Activated CD8-positive, alpha-beta memory T cell treated with anti-CD3 and anti-CD28 coated beads, Interleukin-2, amount 50 U/mL, for 1 hour (primary cell): ENCODE results near the gene CMIP.
A peak's percentile ranks its signal among the peaks of the same experiment; 100 is the strongest.
"Not testable (repeated sequence)": the region's sequence is repeated elsewhere in the genome, so short reads cannot be mapped to it uniquely, and the experiment has no call there.

Source experiments
- DNase-seq: peaks from one replicate; pipeline ENCODE4 v3.0.0-alpha.2; 2020; ENCODE audit errors: extremely low read depth

Gene CMIP

GRCh38 chr16:81444448-81445121, at the start of gene CMIP:
TSS of gene CMIP (plus strand) at chr16:81444808.
- DNase-seq, result peak; percentile 35

DNA sequence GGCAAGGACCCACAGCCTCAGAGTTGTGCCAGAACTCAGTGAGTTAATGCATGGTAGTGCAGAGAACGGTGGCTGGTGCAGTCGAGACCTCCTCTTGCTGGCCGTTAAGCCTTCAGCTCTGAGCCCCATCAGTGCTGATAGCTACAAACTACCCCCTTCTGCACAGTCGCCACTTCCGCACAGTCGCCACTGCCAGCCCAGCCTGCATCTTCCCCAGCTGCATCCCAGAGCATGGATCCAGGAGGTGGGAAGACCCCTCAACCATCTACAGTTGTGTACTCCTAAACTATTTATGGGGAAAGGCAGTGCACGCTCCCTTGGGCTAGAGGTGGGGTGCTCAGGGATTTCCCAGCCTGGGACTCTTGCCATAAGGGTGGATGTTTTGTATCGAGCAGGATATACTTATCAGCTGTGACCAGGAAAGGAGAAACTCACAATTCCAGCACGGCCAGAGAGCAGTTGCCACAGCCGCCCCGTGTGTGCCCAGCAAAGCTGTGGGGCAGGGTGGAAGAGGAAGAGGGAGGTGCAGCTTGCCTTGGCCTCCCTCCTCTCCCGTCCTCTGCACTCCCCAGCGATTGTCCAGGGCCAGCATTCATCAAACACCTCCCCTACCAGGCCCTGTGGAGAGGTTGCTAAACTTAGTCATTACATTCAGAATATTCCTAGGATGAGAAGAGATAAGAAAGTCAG, 49.5 kb upstream of the CMIP start:
- DNase-seq, result no peak

- DNase-seq, result no peak
Measured at GRCh38 chr16:81397058-81397878, 47.3 kb upstream of the CMIP start.

GRCh38 chr16:81397879-81398520, 46.6 kb upstream of the CMIP start:
- DNase-seq, result no peak

GRCh38 chr16:81399909-81400308, 44.7 kb upstream of the CMIP start:
- no peak for DNase-seq

DNA sequence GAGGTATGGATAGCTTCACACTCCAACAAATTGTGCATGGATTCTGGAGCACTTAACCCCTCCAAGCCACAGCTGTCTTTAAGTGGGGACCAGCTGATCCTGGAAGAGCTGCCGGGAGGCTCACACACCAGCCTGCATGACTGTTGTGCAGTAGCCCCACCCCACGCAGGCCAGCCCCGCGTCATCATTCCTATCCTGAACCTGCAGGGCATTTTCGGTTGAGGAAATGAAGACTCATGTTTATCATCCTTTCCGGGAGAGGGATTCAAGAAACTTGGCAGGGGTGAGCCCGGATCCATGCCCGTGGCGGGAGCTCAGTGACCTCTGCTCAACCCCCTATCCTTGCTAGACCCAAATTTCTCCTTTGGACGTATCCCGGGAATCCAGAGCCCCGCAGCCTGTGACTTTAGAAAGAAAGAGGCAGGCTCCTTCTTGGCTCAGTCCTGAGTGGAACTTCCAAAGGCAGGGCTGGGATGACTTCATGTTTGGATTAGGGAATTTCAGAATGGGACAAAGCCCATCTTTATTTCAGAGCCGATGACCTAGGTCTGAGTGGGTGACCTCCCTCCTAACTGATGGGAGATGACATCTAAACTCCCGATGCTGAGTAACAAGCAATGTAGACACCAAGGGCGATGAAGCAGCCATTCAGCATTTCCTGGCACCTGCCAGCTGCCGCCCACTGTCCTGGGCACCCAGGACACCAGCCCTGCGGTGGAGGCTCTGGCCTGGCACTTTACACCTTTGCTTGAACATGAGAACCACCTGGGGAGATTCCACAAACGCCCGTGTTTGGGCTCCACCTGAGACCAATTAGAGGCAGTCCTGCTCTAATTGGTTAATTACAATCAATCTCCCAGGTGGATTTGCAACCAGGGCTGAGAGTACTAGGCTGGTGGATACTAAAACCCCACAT, 43.3 kb upstream of the CMIP start:
- no peak for DNase-seq

DNA sequence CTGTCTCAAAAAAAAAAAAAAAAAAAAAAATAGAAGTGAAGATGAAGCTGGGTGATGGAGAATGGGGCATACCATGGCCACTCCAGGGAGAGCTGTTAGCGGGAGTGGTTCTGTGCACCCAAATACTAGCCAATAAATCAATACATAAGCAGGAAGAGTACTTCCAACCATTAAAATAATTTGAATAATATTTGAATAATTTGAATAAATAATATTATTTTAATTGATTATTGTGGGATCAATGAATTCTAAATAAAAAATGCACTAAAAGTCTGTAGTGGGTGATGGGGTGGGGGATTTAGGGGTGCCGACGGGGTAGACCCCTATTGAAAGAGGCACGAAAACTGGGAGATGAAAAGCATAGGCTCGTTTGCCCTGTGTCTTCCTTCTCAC, 41.4 kb upstream of the CMIP start:
- DNase-seq, result no peak

DNA sequence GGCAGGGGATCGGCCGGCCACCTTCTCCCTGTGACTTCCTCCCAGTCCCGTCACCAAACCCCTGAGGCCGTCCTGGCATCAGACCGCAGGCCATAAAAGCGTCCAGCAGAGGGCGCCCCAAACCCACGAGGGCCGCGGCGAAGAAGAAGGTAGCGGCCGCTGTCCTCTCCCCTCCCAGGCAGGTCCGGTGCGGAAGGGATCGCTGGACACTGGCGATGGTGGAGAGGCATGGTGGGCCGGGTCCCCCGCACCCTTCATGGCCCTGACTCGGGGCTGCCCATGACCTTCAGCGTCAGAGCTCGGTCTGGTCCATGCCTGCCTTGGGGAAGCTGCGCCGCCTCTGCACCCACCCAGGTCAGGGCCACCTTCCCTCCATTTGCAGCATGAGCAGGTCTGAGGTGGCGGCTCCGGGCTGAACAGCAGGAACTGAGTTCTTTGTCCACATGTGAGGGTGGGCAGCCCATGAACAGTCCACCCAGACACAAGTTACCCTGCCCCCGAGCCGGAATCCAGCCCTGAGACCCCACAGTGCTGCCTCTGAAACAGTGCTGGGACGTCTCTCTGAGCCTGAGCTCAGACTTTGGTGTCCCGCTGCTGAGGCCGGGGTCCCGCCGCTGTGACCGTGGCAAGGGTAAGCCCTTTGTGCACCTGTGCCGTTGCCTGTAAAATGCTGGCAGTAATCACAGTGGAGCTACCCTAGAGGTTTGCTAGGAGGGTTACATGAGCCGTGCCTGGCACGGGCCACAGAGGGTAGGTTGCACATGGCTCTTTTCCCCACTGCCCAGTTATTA, 40.8 kb upstream of the CMIP start:
- peak; percentile 41 for DNase-seq

- not testable (repeated sequence) for DNase-seq
Measured at GRCh38 chr16:81405002-81405401, 39.6 kb upstream of the CMIP start.

- no peak for DNase-seq
Measured at GRCh38 chr16:81405702-81406113, 38.9 kb upstream of the CMIP start.

DNA sequence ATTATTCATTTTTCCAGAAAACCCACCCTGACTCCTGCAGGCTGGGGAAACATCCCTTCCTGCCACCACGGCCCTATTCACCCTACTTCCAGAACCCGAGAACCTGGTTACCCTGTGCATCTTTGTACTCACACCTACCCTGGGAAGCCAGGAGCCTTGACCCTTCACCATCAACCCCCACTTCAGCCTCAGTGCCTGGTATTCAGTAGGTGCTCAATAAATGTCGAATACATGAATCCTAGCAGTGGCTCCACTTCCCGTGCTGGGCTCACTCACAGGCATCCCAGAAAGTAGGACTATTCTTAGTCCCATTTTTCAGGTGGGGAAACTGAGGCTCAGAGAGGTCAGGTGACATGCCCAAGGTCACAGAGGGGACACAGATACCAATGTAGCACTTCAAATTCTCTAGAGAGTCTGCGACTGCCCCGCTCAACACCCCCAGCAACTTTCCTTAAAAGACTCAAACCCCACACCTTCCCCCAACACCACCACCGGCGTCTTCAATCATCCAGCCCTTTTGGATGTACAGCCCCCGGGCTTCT, 36.1 kb upstream of the CMIP start:
- no peak for DNase-seq

GRCh38 chr16:81409016-81409556, 35.5 kb upstream of the CMIP start:
- no peak for DNase-seq

- no peak for DNase-seq
Measured at GRCh38 chr16:81410643-81411293, 33.8 kb upstream of the CMIP start.

- DNase-seq, result no peak
Measured at GRCh38 chr16:81413245-81413990, 31.2 kb upstream of the CMIP start.

DNA sequence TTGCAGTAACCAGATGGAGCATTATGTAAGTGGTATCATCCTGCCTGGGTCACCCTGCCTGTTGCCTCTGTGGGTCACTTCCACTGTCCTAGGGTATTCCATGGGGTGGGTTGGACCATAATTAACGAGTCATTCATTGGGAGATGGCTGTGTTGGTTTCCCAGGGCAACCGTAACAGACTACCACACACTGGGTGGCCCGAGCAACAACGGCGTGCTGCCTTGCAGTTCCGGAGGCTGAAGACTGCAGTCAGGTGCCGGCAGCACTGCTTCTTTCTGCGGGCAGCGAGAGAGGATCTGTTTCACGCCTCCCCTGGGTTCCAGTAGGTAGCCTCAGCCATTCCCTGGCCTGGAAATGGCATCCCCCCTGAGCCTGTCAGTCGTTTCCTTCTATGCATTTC, 28.9 kb upstream of the CMIP start:
- DNase-seq, result no peak

DNA sequence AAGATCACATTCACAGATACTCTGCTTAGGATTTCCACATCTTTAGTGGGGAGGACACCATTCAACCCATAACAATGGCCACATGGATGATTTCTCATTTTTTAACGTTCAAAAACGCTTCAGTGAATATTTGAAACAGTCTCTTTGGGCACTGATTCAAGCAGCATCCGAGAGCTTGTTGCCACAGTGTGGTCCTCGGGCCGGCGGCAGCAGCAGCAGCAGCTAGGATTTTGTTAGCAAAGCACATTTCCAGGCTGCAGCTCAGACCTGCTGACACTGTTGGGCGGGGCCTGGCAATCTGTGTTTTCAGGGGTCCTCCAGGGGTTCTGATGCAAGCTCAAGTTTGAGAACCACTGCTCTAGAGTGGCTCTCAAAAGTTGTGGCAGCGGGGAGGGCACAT, 27.9 kb upstream of the CMIP start:
- DNase-seq, result no peak

DNA sequence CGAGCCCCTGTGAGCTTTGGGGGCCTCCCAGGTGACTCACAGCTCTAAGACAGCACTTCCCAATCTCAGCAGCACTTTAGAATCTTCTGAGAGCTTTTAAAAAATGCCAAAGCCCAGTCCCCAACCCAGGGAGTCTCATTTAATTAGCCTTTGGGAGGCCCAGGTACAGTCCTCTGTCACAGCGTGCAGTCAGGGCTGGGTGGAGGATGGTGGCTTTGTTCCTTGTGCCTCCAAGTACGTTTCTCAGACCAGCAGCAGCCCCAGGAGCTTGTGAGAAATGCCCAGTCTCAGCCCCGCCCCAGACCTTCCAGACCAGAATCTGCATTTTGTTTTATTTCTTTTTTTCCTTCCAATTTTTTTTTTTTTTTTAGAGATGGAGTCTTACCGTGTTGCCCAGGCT, 27.4 kb upstream of the CMIP start:
- no peak for DNase-seq

GRCh38 chr16:81419806-81420205, 24.8 kb upstream of the CMIP start:
- DNase-seq, result no peak

DNA sequence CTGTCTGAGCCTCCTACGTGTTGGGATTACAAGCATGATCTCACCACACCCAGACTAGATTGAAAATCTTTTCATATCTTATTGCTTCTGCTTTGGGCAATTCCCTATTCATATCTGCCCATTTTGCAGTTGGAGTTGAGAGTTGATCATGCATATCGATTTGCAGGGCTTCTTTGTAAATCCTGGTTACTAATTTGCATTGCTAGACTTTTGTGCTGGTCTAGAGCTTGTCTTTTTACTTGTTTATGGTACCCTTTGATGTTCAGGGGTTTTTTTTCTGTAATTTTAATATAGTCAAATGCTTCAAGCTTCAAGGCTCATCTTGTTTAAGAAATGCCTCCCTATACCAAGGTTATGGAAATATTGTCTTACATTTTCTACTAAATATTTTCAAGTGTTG, 23.5 kb upstream of the CMIP start:
- no peak for DNase-seq
